Adipose tissue (tissue), 3 donors: ENCODE results near the gene SFXN3. TPM values are rescaled to one million over a fixed set of nuclear protein-coding genes. Genes with fewer than 3 reads are reported as not detected.
A peak's percentile ranks its signal among the peaks of the same experiment; 100 is the strongest.
"Not testable (repeated sequence)": the region's sequence is repeated elsewhere in the genome, so short reads cannot be mapped to it uniquely, and the experiment has no call there.

Experiments used
- H3K27ac ChIP-seq: one replicate; pipeline ENCODE4 v1.5.1; 2013; ENCODE audit warnings: low read depth, low read length
- WGBS, 3 donors: extraction: QIAGEN DNeasy Blood & Tissue Kit; methylation state at CpG; one replicate each; pipeline ENCODE4 v1.1.7; 2013; 5-methylcytosine and 5-hydroxymethylcytosine counted together
- polyA plus RNA-seq, 3 donors: library from polyadenylated mRNA; stranded (reverse); fragments of 200-250 nt; gene quantifications; one replicate each; pipeline ENCODE4 v1.2.3, GENCODE V29; 2013
- donor health status: healthy with polysubstance abuse.
- donor health status: Bipolar disorder and iron deficiency.
- donor health status: healthy.

Gene SFXN3
- polyA plus RNA-seq, 3 donors: 17.0 to 47.8 (median 27.0) TPM

DNA sequence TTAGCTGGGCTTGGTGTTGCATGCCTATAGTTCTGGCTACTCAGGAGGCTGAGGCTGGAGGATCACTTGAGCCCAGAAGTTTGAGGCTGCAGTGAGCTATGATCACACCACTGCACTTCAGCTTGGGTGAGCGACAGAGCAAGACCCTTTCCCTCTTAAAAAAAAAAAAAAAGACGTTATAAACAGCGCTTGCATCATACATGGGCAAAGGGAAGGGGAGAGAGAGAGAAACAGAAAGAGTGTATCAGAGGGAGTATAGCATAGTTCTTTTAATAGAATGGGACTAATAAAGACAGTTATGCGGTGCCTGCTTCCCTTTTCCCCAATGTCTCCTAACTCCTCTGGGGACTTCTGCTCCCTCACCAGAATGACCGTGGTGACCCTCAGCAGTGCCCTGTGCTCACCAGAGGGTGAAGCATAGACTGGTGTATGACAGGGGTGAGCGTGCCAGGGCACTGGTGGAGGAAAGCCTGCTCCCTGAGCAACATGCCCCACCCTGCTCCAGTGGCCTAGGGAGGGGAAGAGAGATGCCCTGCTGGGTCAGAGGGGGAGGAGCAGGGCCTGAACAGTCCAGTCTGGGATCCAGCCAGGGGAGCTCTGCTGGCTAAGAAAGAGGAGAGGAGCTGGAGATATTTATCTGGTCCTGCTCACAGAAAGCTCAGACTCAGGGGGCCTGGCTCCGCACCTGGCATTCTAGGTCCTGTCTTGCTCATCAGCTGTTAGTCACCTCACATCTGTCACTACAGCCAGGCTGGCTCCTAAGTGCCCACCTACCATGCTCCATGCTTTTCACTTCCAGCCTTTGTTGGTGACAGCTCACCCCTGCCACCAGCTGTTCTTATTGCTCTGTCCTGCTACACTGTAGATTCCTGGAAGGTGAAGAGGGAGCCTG is 2.3 kb upstream of the SFXN3 start:
- WGBS, 3 donors: 45 to 79% (median 51%) methylated on average over 6 to 7 of the region's 7 CpGs
- H3K27ac ChIP-seq: no peak overlapping the region

GRCh38 chr10:101029520-101030295 is 1.3 kb upstream of the SFXN3 start:
- 64 to 71% (median 70%) methylated on average over 22 to 27 of the region's 27 CpGs for WGBS, 3 donors
- no peak overlapping the region for H3K27ac ChIP-seq

GRCh38 chr10:101030496-101031127 is 422 bp upstream of the SFXN3 start:
- WGBS, 3 donors: 10 to 15% (median 13%) methylated on average over 20 to 25 of the region's 25 CpGs
- no peak overlapping the region for H3K27ac ChIP-seq

GRCh38 chr10:101031796-101032636 is 982 bp downstream of the SFXN3 start:
- H3K27ac ChIP-seq: peak overlapping the region; percentile 71
- 0 to 1% (median 0%) methylated on average over 46 to 47 of the region's 47 CpGs for WGBS, 3 donors

- H3K27ac ChIP-seq: peak overlapping the region; percentile 71
- WGBS, 3 donors: 3 to 15% (median 4%) methylated on average over 6 of the region's 6 CpGs
Observed at GRCh38 chr10:101032637-101033224, 1.7 kb downstream of the SFXN3 start.

DNA sequence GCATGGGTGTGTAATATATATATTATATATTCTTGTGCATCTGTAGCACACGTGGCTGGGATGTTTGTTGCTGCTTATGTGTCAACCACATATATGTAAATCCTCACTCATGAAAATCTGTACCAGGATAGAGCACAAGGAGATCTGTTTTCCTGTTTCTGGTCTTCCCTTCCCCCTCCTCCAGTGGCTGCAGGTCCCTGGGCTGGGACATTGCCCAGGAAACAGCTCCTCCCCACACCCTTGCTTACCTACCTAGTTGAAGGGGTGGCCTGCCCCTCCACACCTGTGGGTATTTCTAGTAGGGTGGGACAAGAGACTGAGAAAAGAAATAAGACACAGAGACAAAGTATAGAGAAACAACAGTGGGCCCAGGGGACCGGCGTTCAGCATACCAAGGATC is 2.2 kb downstream of the SFXN3 start:
- H3K27ac ChIP-seq: no peak overlapping the region
- WGBS, 3 donors: 60 to 69% (median 61%) methylated on average over 3 of the region's 3 CpGs

DNA sequence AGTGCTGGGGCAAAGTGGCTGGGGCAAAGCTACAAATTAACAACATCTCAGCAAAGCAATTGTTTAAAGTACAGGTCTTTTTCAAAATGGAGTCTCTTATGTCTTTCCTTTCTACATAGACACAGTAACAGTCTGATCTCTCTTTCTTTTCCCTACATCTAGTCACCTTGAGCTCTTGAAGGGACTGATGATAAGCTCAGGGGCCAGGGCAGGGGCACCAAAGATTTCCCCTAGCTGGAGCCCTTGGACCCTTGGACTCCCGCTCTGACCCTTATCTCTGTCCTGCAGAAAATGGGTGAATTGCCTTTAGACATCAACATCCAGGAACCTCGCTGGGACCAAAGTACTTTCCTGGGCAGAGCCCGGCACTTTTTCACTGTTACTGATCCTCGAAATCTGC is 3.4 kb downstream of the SFXN3 start:
- H3K27ac ChIP-seq: not testable (repeated sequence)
- WGBS, 3 donors: 87 to 96% (median 96%) methylated on average over 4 of the region's 4 CpGs

- WGBS, 3 donors: 86 to 94% (median 90%) methylated on average over 7 of the region's 7 CpGs
- no peak overlapping the region for H3K27ac ChIP-seq
Observed at GRCh38 chr10:101035314-101035713, 4.3 kb downstream of the SFXN3 start.

DNA sequence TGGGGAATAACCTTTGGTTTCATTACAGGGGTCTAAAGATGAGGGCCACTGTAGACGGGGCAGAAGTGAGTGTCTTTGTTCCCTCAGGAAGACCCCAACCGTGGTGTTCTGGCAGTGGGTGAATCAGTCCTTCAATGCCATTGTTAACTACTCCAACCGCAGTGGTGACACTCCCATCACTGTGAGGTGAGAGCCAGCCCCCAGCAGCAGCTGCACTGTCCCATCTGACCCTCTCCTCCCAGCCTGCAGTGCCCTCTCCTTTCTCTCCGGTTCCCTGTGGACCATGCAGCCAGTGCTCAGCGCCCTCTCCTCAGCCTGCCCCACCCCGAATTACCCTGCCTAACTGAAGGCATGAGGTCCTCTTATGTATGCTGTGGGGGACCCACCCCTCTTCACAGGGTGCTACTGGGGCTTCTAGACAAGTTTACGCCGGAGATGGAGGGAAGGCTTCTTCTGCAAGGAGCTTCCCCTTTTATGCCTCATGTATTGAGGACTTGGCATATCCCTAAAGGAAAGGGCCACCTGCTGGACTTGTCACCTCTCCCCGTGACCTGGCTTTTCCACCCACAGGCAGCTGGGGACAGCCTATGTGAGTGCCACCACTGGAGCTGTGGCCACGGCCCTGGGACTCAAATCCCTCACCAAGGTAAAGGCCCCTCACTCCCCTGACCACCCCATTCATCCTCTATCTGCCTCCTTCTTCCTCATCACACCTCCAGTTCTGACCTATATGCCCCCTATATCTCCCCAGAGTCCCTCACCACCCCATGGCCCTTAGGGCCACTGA is 5.1 kb downstream of the SFXN3 start:
- WGBS, 3 donors: 84 to 86% (median 84%) methylated on average over 10 of the region's 10 CpGs
- H3K27ac ChIP-seq: no peak overlapping the region

DNA sequence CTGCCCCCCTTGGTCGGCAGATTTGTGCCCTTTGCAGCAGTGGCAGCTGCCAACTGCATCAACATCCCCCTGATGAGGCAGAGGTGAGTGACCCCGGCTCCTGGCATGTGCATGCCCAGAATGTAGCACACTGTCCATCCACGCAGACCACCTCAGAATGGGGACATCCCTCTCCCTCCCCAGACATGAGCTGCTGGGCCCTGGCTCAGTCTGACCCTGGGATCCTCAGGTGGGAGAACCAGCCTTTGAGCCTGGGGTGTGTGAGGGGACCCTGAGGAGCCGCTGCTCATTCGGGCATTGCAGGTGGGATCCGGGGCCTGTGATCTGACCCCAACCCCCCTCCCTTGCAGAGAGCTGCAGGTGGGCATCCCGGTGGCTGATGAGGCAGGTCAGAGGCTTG is 5.7 kb downstream of the SFXN3 start:
- 80 to 90% (median 86%) methylated on average over 7 of the region's 7 CpGs for WGBS, 3 donors

GRCh38 chr10:101038484-101038883 is 7.5 kb downstream of the SFXN3 start:
- 75 to 82% (median 78%) methylated on average over 5 of the region's 5 CpGs for WGBS, 3 donors
- no peak overlapping the region for H3K27ac ChIP-seq

More for the DNA sequence above, 5.7 kb downstream of the SFXN3 start:
- H3K27ac ChIP-seq: no peak overlapping the region

GRCh38 chr10:101040061-101040460 is 9.0 kb downstream of the SFXN3 start:
- H3K27ac ChIP-seq: no peak overlapping the region

DNA sequence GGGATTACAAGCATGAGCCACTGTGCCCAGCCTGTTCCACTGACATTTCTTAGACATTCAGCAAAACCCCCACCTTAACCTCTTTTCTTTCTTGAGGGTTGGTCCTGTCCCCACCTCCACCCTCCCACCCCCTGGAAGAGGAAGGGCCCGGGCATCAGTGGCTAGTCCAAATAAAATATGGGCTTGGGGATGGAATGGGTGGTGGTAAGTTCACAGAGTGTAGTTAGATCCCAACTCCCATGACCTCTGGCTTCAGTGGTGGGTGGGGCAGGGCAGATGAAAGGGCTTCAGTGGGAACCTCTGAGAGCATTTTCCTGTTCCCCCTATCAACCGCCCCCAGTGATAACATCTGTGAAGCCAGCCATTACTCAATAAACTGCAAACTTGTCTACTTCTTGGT is 9.8 kb downstream of the SFXN3 start:
- 35 to 47% (median 42%) methylated on average over 2 of the region's 2 CpGs for WGBS, 3 donors
- H3K27ac ChIP-seq: no peak overlapping the region

More at GRCh38 chr10:101040061-101040460, 9.0 kb downstream of the SFXN3 start:
- WGBS, 3 donors: 91 to 97% (median 92%) methylated on average over 3 of the region's 3 CpGs

- no peak overlapping the region for H3K27ac ChIP-seq
- WGBS, 3 donors: 20 to 28% (median 22%) methylated on average over 6 of the region's 6 CpGs
Observed at GRCh38 chr10:101041252-101041761, 10.3 kb downstream of the SFXN3 start.

GRCh38 chr10:101042118-101042517 is 11.1 kb downstream of the SFXN3 start:
- 60 to 67% (median 62%) methylated on average over 4 of the region's 4 CpGs for WGBS, 3 donors
- H3K27ac ChIP-seq: no peak overlapping the region

- peak overlapping the region; percentile 46 for H3K27ac ChIP-seq
- 2 to 4% (median 4%) methylated on average over 40 of the region's 40 CpGs for WGBS, 3 donors
Observed at GRCh38 chr10:101042667-101043362, 11.8 kb downstream of the SFXN3 start.
